Stimulated activated effector memory CD8-positive, alpha-beta T cell treated with anti-CD3 and anti-CD28 coated beads, Interleukin-12 subunit alpha, Interleukin-12 subunit beta, amount 100 ng/mL, for 72 hours (primary cell): ENCODE results near the gene CD8A.

Experiments
- ATAC-seq: fragments of 150-1000 bp; cut with Tn5 transposase; 2 replicates; pipeline ENCODE4 v1.10.0; 2021
- DNase-seq, 2 donors: peaks; one replicate each; pipeline ENCODE4 v3.0.0; 2021 to 2022; ENCODE audit warnings: low spot score in 2 of 2
- H3K27ac Mint-ChIP-seq: one replicate; pipeline ENCODE4 v1.8.0; 2022; ENCODE audit warnings: mild to moderate bottlenecking, mixed read lengths
- H3K36me3 Mint-ChIP-seq: one replicate; pipeline ENCODE4 v1.8.0; 2022; ENCODE audit warnings: mild to moderate bottlenecking, mixed read lengths
- H3K4me1 Mint-ChIP-seq: one replicate; pipeline ENCODE4 v1.8.0; 2022; ENCODE audit warnings: mixed read lengths
- H3K4me3 Mint-ChIP-seq: one replicate; pipeline ENCODE4 v1.8.0; 2022; ENCODE audit warnings: mild to moderate bottlenecking, mixed read lengths
- H3K9me3 Mint-ChIP-seq: one replicate; pipeline ENCODE4 v1.8.0; 2022; ENCODE audit warnings: mixed read lengths

The CD8A gene

GRCh38 chr2:86791573-86791972, 860 bp upstream of the CD8A start:
- Mint-ChIP-seq H3K4me1 (peaks cover 59% of the 10 kb centered on the region), H3K9me3 (peaks cover 13% of the 10 kb centered on the region), H3K27ac (peak overlapping the region; percentile 88), H3K4me3 (peak overlapping the region; percentile 83), H3K36me3 (peaks cover 56% of the 10 kb centered on the region)
- ATAC-seq (no peak), DNase-seq (peak in 1 of 2 donors; percentile 70)

- Mint-ChIP-seq H3K36me3 (peaks cover 70% of the 10 kb centered on the region), H3K4me3 (peak overlapping the region; percentile 83), H3K9me3 (peaks cover 3% of the 10 kb centered on the region), H3K27ac (peak overlapping the region; percentile 88), H3K4me1 (peaks cover 69% of the 10 kb centered on the region)
- DNase-seq: peak; percentile 34 to 77
- no peak for ATAC-seq
Observed at GRCh38 chr2:86790134-86790675, 508 bp downstream of the CD8A start.

DNA sequence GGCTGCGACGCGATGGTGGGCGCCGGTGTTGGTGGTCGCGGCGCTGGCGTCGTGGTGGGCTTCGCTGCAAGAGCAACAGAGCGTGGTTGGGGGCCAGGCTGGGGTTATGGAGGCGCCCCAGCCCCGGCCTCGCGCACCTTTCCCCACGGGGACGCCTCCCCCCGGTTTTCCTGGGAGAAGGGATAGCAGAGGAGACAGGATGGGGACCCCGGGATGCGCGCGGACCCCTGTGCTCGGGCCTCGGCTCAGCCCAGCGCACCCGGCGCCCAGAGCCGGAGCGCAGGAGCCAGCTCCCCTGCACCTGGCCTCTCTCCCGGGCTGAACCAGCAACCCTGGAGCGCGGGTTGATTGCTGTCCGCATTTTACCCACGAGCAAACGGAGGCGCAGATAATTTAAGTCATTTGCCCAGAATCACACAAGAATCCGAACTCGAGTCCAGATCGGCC, 1.0 kb downstream of the CD8A start:
- Mint-ChIP-seq H3K36me3 (peaks cover 75% of the 10 kb centered on the region), H3K27ac (peak overlapping the region; percentile 88), H3K9me3 (no peaks in the 10 kb centered on the region), H3K4me3 (peak overlapping the region; percentile 83), H3K4me1 (peaks cover 69% of the 10 kb centered on the region)
- DNase-seq: no peak
- no peak for ATAC-seq

DNA sequence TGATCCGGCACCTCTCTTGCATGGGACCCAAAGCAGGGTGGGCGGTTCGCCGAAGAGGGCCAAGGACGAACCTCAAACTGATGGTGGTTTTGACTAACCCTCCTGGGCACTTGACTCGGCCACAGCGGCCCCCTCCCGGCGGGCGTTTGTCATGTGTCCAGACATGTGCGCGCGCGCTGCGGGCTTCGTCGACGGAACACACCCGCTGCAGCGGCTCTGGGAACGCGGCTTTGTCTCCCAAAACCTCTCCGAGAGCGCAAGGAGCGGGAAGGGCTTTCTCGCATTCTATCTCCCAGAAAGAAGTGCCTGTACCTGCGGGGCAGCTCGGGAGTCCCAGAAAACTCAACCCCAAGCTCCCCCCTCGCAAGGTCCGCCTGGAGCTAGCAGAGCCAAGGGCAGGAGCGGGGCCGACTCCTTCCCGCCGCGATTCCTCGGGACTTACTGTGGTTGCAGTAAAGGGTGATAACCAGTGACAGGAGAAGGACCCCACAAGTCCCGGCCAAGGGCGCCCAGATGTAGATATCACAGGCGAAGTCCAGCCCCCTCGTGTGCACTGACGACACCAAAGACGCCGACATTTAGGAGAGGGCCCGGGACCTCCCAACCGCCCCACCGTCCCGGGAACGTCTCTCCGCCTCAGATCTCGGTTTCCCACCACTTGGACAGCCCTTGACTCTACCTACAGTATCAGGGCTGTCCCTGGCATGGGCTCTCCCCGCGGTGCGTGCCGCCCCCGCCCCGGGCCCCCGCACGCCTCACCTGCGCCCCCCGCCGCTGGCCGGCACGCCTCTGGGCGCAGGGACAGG, 1.6 kb downstream of the CD8A start:
- H3K4me1 Mint-ChIP-seq: peaks cover 69% of the 10 kb centered on the region
- H3K36me3 Mint-ChIP-seq: peaks cover 81% of the 10 kb centered on the region
- H3K4me3 Mint-ChIP-seq: peak overlapping the region; percentile 83
- DNase-seq (peak; percentile 45 to 78), ATAC-seq (no peak)
- peak overlapping the region; percentile 88 for H3K27ac Mint-ChIP-seq
- H3K9me3 Mint-ChIP-seq: no peaks in the 10 kb centered on the region

DNA sequence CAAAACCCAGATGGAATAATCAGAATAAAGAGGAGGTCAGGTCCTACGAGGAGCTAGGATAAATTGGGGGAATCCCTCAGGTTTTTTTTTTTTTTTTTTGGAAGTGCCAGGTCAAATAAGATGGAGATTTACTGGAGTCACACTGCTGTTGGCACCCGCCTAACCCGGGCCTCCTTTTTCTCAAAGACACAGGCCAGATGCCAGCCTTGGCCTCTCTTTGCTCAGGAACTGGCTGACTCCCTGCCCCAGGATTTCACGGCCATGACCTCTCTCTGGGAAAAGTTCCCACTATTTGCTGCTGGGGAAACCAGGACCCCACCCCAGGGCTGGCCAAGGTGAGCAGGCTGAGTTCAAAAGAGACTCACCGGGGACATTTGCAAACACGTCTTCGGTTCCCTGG, 2.5 kb downstream of the CD8A start:
- Mint-ChIP-seq H3K9me3 (no peaks in the 10 kb centered on the region), H3K36me3 (peaks cover 82% of the 10 kb centered on the region), H3K27ac (peak overlapping the region; percentile 88), H3K4me3 (peak overlapping the region; percentile 83), H3K4me1 (peaks cover 69% of the 10 kb centered on the region)
- no peak for ATAC-seq
- no peak for DNase-seq

GRCh38 chr2:86787736-86788135, 3.0 kb downstream of the CD8A start:
- ATAC-seq (no peak), DNase-seq (no peak)
- Mint-ChIP-seq H3K4me1 (peaks cover 70% of the 10 kb centered on the region), H3K36me3 (peaks cover 82% of the 10 kb centered on the region), H3K4me3 (peak overlapping the region; percentile 83), H3K9me3 (no peaks in the 10 kb centered on the region), H3K27ac (peak overlapping the region; percentile 88)

- no peaks in the 10 kb centered on the region for H3K9me3 Mint-ChIP-seq
- peak overlapping the region; percentile 97 for H3K27ac Mint-ChIP-seq
- H3K4me3 Mint-ChIP-seq: peak overlapping the region; percentile 83
- peak; percentile 81 for ATAC-seq
- peaks cover 82% of the 10 kb centered on the region for H3K36me3 Mint-ChIP-seq
- DNase-seq: peak; percentile 50 to 90
- peaks cover 69% of the 10 kb centered on the region for H3K4me1 Mint-ChIP-seq
Observed at GRCh38 chr2:86786001-86786536, 4.6 kb downstream of the CD8A start.

DNA sequence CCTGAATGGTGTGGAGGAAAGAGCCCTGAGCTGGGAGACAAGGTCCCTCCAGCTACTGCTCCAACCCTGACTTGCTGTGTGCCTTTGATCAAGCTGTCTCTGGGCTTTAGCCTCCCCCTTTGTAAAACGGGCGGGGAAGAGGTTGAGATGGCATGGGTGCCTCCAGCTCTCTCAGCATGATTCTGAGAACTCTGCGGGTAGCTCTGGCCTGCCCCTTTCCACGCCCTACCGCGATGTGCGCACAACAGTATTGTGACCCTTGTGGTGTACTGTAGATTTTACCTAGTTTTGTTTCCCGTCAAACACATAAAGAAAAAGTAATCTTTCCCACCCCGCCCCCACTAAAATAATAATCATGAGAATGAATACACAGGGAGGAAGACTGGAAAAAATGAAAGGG, 5.3 kb downstream of the CD8A start:
- H3K9me3 Mint-ChIP-seq: no peaks in the 10 kb centered on the region
- H3K27ac Mint-ChIP-seq: peak overlapping the region; percentile 97
- H3K4me1 Mint-ChIP-seq: peaks cover 65% of the 10 kb centered on the region
- H3K4me3 Mint-ChIP-seq: peak overlapping the region; percentile 83
- H3K36me3 Mint-ChIP-seq: peaks cover 76% of the 10 kb centered on the region
- peak; percentile 55 to 89 for DNase-seq
- peak; percentile 82 for ATAC-seq

GRCh38 chr2:86783615-86784339, 6.9 kb downstream of the CD8A start:
- H3K9me3 Mint-ChIP-seq: no peaks in the 10 kb centered on the region
- DNase-seq (no peak), ATAC-seq (peak; percentile 42)
- peaks cover 59% of the 10 kb centered on the region for H3K36me3 Mint-ChIP-seq
- peak overlapping the region; percentile 83 for H3K4me3 Mint-ChIP-seq
- H3K4me1 Mint-ChIP-seq: peaks cover 62% of the 10 kb centered on the region
- H3K27ac Mint-ChIP-seq: peak overlapping the region; percentile 79

DNA sequence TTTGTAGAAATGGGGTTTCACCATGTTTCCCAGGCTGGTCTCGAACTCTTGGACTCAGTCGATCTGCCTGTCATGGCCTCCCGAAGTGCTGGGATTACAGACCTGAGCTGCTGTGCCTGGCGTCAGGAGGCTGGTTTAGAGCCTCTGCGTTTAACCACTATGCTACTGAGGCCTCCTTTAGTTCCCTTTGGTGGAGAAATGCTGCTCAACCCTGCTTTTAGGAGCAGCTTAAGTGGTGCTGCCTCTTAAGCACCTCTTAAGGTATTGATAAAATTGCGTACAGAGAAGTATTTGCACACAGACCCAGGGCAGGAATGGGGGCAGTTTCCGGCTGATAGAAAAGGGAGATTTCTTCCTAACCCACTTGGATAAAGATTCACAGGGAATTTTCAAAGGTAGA, 8.0 kb downstream of the CD8A start:
- Mint-ChIP-seq H3K4me1 (peaks cover 55% of the 10 kb centered on the region), H3K27ac (peak overlapping the region; percentile 40), H3K9me3 (no peaks in the 10 kb centered on the region), H3K36me3 (peaks cover 48% of the 10 kb centered on the region), H3K4me3 (no peak overlapping the region)
- ATAC-seq (no peak), DNase-seq (no peak)

GRCh38 chr2:86781363-86781762, 9.3 kb downstream of the CD8A start:
- Mint-ChIP-seq H3K27ac (no peak overlapping the region), H3K4me3 (no peak overlapping the region), H3K4me1 (peaks cover 49% of the 10 kb centered on the region), H3K36me3 (peaks cover 35% of the 10 kb centered on the region), H3K9me3 (no peaks in the 10 kb centered on the region)
- ATAC-seq: no peak
- DNase-seq: no peak

GRCh38 chr2:86779971-86780370, 10.7 kb downstream of the CD8A start:
- ATAC-seq (no peak), DNase-seq (no peak)
- Mint-ChIP-seq H3K36me3 (peaks cover 31% of the 10 kb centered on the region), H3K4me1 (peaks cover 35% of the 10 kb centered on the region), H3K9me3 (no peaks in the 10 kb centered on the region), H3K4me3 (no peak overlapping the region), H3K27ac (no peak overlapping the region)

GRCh38 chr2:86778957-86779356, 11.8 kb downstream of the CD8A start:
- no peak overlapping the region for H3K4me3 Mint-ChIP-seq
- DNase-seq (no peak), ATAC-seq (no peak)
- peaks cover 31% of the 10 kb centered on the region for H3K36me3 Mint-ChIP-seq
- H3K9me3 Mint-ChIP-seq: no peaks in the 10 kb centered on the region
- peaks cover 25% of the 10 kb centered on the region for H3K4me1 Mint-ChIP-seq
- H3K27ac Mint-ChIP-seq: no peak overlapping the region

- Mint-ChIP-seq H3K27ac (no peak overlapping the region), H3K36me3 (peaks cover 46% of the 10 kb centered on the region), H3K4me3 (no peak overlapping the region), H3K4me1 (peaks cover 1% of the 10 kb centered on the region), H3K9me3 (no peaks in the 10 kb centered on the region)
- ATAC-seq (no peak), DNase-seq (no peak)
Observed at GRCh38 chr2:86776532-86776931, 14.2 kb downstream of the CD8A start.

- no peak for ATAC-seq
Observed at GRCh38 chr2:86775338-86775737, 15.4 kb downstream of the CD8A start.

More at GRCh38 chr2:86775338-86775737, 15.4 kb downstream of the CD8A start:
- no peaks in the 10 kb centered on the region for H3K4me1 Mint-ChIP-seq
- no peaks in the 10 kb centered on the region for H3K9me3 Mint-ChIP-seq
- DNase-seq: no peak
- H3K27ac Mint-ChIP-seq: no peak overlapping the region
- peaks cover 57% of the 10 kb centered on the region for H3K36me3 Mint-ChIP-seq
- H3K4me3 Mint-ChIP-seq: no peak overlapping the region
